ENCODE data around the gene TMEM140.

TMEM140 gene

GRCh38 chr7:135177028-135177696 is 29.3 kb downstream of the TMEM140 start:
- DNase-seq: no peak

- no peak for DNase-seq
These were observed 30.5 kb downstream of the TMEM140 start for GRCh38 chr7:135178364-135178763.

GRCh38 chr7:135179321-135179925 is 31.6 kb downstream of the TMEM140 start:
- no peak for DNase-seq

- DNase-seq: no peak
These were observed 32.2 kb downstream of the TMEM140 start for GRCh38 chr7:135180122-135180521.

- no peak for DNase-seq
These were observed 33.5 kb downstream of the TMEM140 start for GRCh38 chr7:135181261-135181928.

- no peak for DNase-seq
These were observed 34.2 kb downstream of the TMEM140 start for GRCh38 chr7:135181929-135182678.

- DNase-seq: no peak
These were observed 35.6 kb downstream of the TMEM140 start for GRCh38 chr7:135183478-135183877.

- DNase-seq: no peak
These were observed 36.5 kb downstream of the TMEM140 start for GRCh38 chr7:135184254-135184841.

GRCh38 chr7:135185471-135186260 is 37.8 kb downstream of the TMEM140 start:
- no peak for DNase-seq

- DNase-seq: no peak
These were observed 38.3 kb downstream of the TMEM140 start for GRCh38 chr7:135186261-135186540.

- DNase-seq: no peak
These were observed 39.0 kb downstream of the TMEM140 start for GRCh38 chr7:135186841-135187253.

- no peak for DNase-seq
These were observed 40.6 kb downstream of the TMEM140 start for GRCh38 chr7:135188298-135188984.

- no peak for DNase-seq
These were observed 41.4 kb downstream of the TMEM140 start for GRCh38 chr7:135189221-135189662.

GRCh38 chr7:135189961-135190360 is 42.1 kb downstream of the TMEM140 start:
- no peak for DNase-seq

GRCh38 chr7:135190703-135191102 is 42.8 kb downstream of the TMEM140 start:
- no peak for DNase-seq

- no peak for DNase-seq
These were observed 45.2 kb downstream of the TMEM140 start for GRCh38 chr7:135192914-135193536.

GRCh38 chr7:135193615-135194081 is 45.8 kb downstream of the TMEM140 start:
- no peak for DNase-seq

GRCh38 chr7:135194494-135195095 is 46.7 kb downstream of the TMEM140 start:
- DNase-seq: no peak

GRCh38 chr7:135195156-135195555 is 47.3 kb downstream of the TMEM140 start:
- DNase-seq: no peak

- no peak for DNase-seq
These were observed 48.2 kb downstream of the TMEM140 start for GRCh38 chr7:135195968-135196629.

Data from activated naive CD4-positive, alpha-beta T cell treated with anti-CD3 and anti-CD28 coated beads, Interleukin-2, amount 50 U/mL, for 16 hours (primary cell).